ENCODE data around the gene ATP2B2. TPM values are rescaled to one million over a fixed set of nuclear protein-coding genes. Genes with fewer than 3 reads are reported as not detected.

The ATP2B2 gene
- total RNA-seq, 1 experiment from 2014 or later = not detected

GRCh38 chr3:10345911-10346310 is 159.5 kb downstream of the ATP2B2 start:
- Mint-ChIP-seq H3K36me3 (ENCODE audit: insufficient read depth, unreplicated experiment) (no peaks in the 10 kb centered on the region), H3K4me3 (ENCODE audit: unreplicated experiment) (no peak overlapping the region), H3K27ac (ENCODE audit: unreplicated experiment) (no peak overlapping the region), H3K4me1 (ENCODE audit: low read depth, unreplicated experiment) (peaks cover 7% of the 10 kb centered on the region), H3K9me3 (ENCODE audit: unreplicated experiment) (no peaks in the 10 kb centered on the region), H3K27me3 (ENCODE audit: insufficient read depth, unreplicated experiment) (peaks cover 8% of the 10 kb centered on the region)
- POLR2A ChIA-PET = no interaction called here
- TF ChIP-seq CTCF (IDR thresholded peaks at IDR 0.05; ENCODE audit: insufficient read depth in 1 of 2, low read depth in 1 of 2, low read length in 1 of 2, severe bottlenecking in 1 of 2, unreplicated experiment in 1 of 2) = no peak
- DNase-seq = no peak
- no peaks in the 10 kb centered on the region for H3K36me3 ChIP-seq (ENCODE audit: control insufficient read depth, insufficient read depth, low read length)
- H3K4me3 ChIP-seq (ENCODE audit: low read depth, low read length) = no peak overlapping the region
- BruUV-seq (replicated peaks) = no TSS peak
- CTCF ChIA-PET = no interaction called here
- 0 out of 2 replicates have a peak, but pooled peaks cover 1% of the 10 kb centered on the region for H3K27me3 ChIP-seq (replicated peaks; ENCODE audit: control insufficient read depth, insufficient read depth, low read length)
- H3K9me3 ChIP-seq = no peaks in the 10 kb centered on the region
- no peaks in the 10 kb centered on the region for H3K4me1 ChIP-seq
- intact Hi-C loops (cut with micrococcal nuclease; ENCODE audit: unreplicated experiment) = no loop called here

GRCh38 chr3:10344944-10345575 is 160.3 kb downstream of the ATP2B2 start:
- H3K9me3 ChIP-seq = no peaks in the 10 kb centered on the region
- CTCF ChIA-PET = interaction anchor here (1.4 kb wide), 1 partner anchor 394 kb away, joined by 4 read pairs; no protein-coding TSS in a partner anchor
- intact Hi-C loops (cut with micrococcal nuclease; ENCODE audit: unreplicated experiment) = loop anchor here (5.0 kb wide), 1 partner anchor 392 kb away; no protein-coding TSS in a partner anchor
- H3K4me1 ChIP-seq = no peaks in the 10 kb centered on the region
- peaks cover 12% of the 10 kb centered on the region for H3K27me3 Mint-ChIP-seq (ENCODE audit: insufficient read depth, unreplicated experiment)
- 0 out of 2 replicates have a peak, but pooled peaks cover 1% of the 10 kb centered on the region for H3K27me3 ChIP-seq (replicated peaks; ENCODE audit: control insufficient read depth, insufficient read depth, low read length)
- no peaks in the 10 kb centered on the region for H3K36me3 ChIP-seq (ENCODE audit: control insufficient read depth, insufficient read depth, low read length)
- no TSS peak for BruUV-seq (replicated peaks)
- H3K27ac Mint-ChIP-seq (ENCODE audit: unreplicated experiment) = no peak overlapping the region
- POLR2A ChIA-PET = no interaction called here
- no peaks in the 10 kb centered on the region for H3K9me3 Mint-ChIP-seq (ENCODE audit: unreplicated experiment)
- H3K4me3 ChIP-seq (ENCODE audit: low read depth, low read length) = no peak overlapping the region
- peaks cover 7% of the 10 kb centered on the region for H3K4me1 Mint-ChIP-seq (ENCODE audit: low read depth, unreplicated experiment)
- no peak for TF ChIP-seq CTCF (IDR thresholded peaks at IDR 0.05; ENCODE audit: insufficient read depth in 1 of 2, low read depth in 1 of 2, low read length in 1 of 2, severe bottlenecking in 1 of 2, unreplicated experiment in 1 of 2)
- DNase-seq = no peak
- H3K36me3 Mint-ChIP-seq (ENCODE audit: insufficient read depth, unreplicated experiment) = no peaks in the 10 kb centered on the region
- no peak overlapping the region for H3K4me3 Mint-ChIP-seq (ENCODE audit: unreplicated experiment)

GRCh38 chr3:10344147-10344943 is 161.0 kb downstream of the ATP2B2 start:
- H3K4me3 Mint-ChIP-seq (ENCODE audit: unreplicated experiment) = no peak overlapping the region
- ChIA-PET CTCF (interaction anchor here (0.7 to 1.4 kb wide), 2 partner anchors 28 to 395 kb away, joined by 3 to 4 read pairs; no protein-coding TSS in a partner anchor), POLR2A (no interaction called here)
- no peak overlapping the region for H3K27ac Mint-ChIP-seq (ENCODE audit: unreplicated experiment)
- H3K9me3 Mint-ChIP-seq (ENCODE audit: unreplicated experiment) = no peaks in the 10 kb centered on the region
- no peaks in the 10 kb centered on the region for H3K36me3 Mint-ChIP-seq (ENCODE audit: insufficient read depth, unreplicated experiment)
- peak; percentile 83 to 89 for TF ChIP-seq CTCF (IDR thresholded peaks at IDR 0.05; ENCODE audit: insufficient read depth in 1 of 2, low read depth in 1 of 2, low read length in 1 of 2, severe bottlenecking in 1 of 2, unreplicated experiment in 1 of 2)
- Histone ChIP-seq H3K36me3 (ENCODE audit: control insufficient read depth, insufficient read depth, low read length) (no peaks in the 10 kb centered on the region), H3K4me3 (ENCODE audit: low read depth, low read length) (no peak overlapping the region), H3K4me1 (no peaks in the 10 kb centered on the region), H3K9me3 (no peaks in the 10 kb centered on the region), H3K27me3 (replicated peaks; ENCODE audit: control insufficient read depth, insufficient read depth, low read length) (0 out of 2 replicates have a peak, but pooled peaks cover 1% of the 10 kb centered on the region)
- H3K4me1 Mint-ChIP-seq (ENCODE audit: low read depth, unreplicated experiment) = peaks cover 7% of the 10 kb centered on the region
- DNase-seq = peak; percentile 51 to 60
- no TSS peak for BruUV-seq (replicated peaks)
- peaks cover 13% of the 10 kb centered on the region for H3K27me3 Mint-ChIP-seq (ENCODE audit: insufficient read depth, unreplicated experiment)
- intact Hi-C loops (cut with micrococcal nuclease; ENCODE audit: unreplicated experiment) = loop anchor here (5.0 kb wide), 1 partner anchor 393 kb away; no protein-coding TSS in a partner anchor
